Body of pancreas (tissue), 4 donors: Measurements from ENCODE around the gene CCND1. TPM values are rescaled to one million over a fixed set of nuclear protein-coding genes. Genes with fewer than 3 reads are reported as not detected.
"Not testable (repeated sequence)": the region's sequence is repeated elsewhere in the genome, so short reads cannot be mapped to it uniquely, and the experiment has no call there.

ENCODE experiments used
- ATAC-seq: fragments of 150-250 bp; one replicate; pipeline ENCODE4 v1.9.1; 2016
- DNase-seq, 4 donors: peaks; one replicate each; pipeline ENCODE4 v3.0.0-alpha.2; 2019
- H3K27ac ChIP-seq, 4 donors: fragments of 200-600 bp; sonication (generic); 1 replicate in 3 of 4; 2 replicates in 1 of 4; pipeline versions ENCODE4 v1.5.1 to v1.6.1; 2016 to 2019; ENCODE audit warnings: mild to moderate bottlenecking in 1 of 4, mixed read lengths in 1 of 4, moderate library complexity in 1 of 4
- H3K27me3 ChIP-seq, 2 donors: fragments of 200-600 bp; sonication (generic); one replicate each; pipeline ENCODE4 v1.6.0; 2016; ENCODE audit warnings: mild to moderate bottlenecking in 1 of 2
- H3K36me3 ChIP-seq, 2 donors: fragments of 200-600 bp; sonication (generic); replicated peaks in 1 of 2; 2 replicates each; pipeline ENCODE4 v1.5.1; 2016; ENCODE audit warnings: low read depth in 2 of 2; ENCODE audit not compliant: insufficient read depth in 1 of 2
- H3K4me1 ChIP-seq: fragments of 200-600 bp; sonication (generic); one replicate; pipeline ENCODE4 v1.6.0; 2016
- H3K4me3 ChIP-seq, 2 donors: fragments of 200-600 bp; sonication (generic); 1 replicate in 1 of 2; 2 replicates in 1 of 2; pipeline ENCODE4 v1.5.1; 2016 to 2019
- H3K9me3 ChIP-seq, 3 donors: fragments of 200-600 bp; sonication (generic); 1 replicate in 2 of 3; 2 replicates in 1 of 3; pipeline ENCODE4 v1.5.1; 2016
- POLR2A ChIP-seq, 3 donors: fragments of 450-650 bp; IDR thresholded peaks; one replicate each; pipeline ENCODE4 v1.6.1; 2016; ENCODE audit warnings: antibody characterized with exemption in 3 of 3, mild to moderate bottlenecking in 2 of 3
- WGBS, 2 donors: methylation state at CpG; one replicate each; pipeline ENCODE4 v1.1.5; 2017; 5-methylcytosine and 5-hydroxymethylcytosine counted together
- intact Hi-C: fragments of 100-400 bp; cut with DNase I; formaldehyde crosslinking; loops from one replicate; pipeline ENCODE4 v1.15.1; 2023
- total RNA-seq, 2 donors: library from RNA; depleted of rRNA; stranded (reverse); fragments of >200 nt; gene quantifications; one replicate each; pipeline ENCODE4 v1.1.0, GENCODE V29; 2016
- TF ChIP-seq, protein P1 (sequence below), 7 experiments: fragments of 450-650 bp in 4 of 7; fragments of 200-600 bp in 3 of 7; sonication (generic) in 3 of 7; IDR thresholded peaks; one replicate each; pipeline ENCODE4 v1.5.1; 2016 to 2019; ENCODE audit warnings: antibody characterized with exemption in 7 of 7

CCND1 gene
- total RNA-seq, 2 donors from 2014 or later: 90.3 to 201 TPM

DNA sequence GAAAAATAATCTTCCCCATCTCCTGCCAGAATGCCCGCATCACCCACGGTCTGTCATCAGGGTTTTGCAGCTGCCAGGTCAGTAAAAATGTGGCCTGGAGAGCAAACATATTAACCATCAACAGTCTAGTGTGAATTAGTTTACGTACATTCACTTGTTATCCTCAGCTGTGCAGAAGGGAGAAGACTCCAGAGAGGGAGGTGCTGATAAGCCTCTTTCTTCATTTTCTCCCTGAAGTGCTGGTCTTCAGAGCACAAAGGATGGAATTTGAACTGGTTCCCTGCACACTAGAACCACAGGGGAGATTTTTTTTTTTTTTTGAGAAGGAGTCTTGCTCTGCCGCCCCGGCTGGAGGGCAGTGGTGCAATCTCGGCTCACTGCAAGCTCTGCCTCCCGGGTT is 54.6 kb downstream of the CCND1 start:
- 66 to 73% methylated on average over 3 to 7 of the region's 7 CpGs for WGBS, 2 donors
- intact Hi-C loops: loop anchor here (5.0 to 10.0 kb wide), 2 partner anchors 187 to 489 kb away; no protein-coding TSS in a partner anchor
- H3K27me3 ChIP-seq: no peaks in the 10 kb centered on the region

DNA sequence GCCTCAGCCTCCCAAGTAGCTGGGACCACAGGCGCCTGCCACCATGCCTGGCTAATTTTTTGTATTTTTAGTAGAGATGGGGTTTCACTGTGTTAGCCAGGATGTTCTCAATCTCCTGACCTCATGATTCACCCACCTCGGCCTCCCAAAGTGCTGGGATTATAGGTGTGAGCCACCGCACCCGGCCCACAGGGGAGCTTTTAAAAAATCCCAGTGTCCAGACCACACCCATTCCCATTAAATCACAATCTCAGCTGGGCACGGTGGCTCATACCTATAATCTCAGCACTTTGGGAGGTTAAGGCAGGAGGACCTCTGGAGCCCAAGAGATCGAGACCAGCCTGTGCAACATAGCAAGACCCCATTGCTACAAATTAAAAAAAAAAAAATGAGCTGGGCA is 55.0 kb downstream of the CCND1 start:
- not testable (repeated sequence) for H3K9me3 ChIP-seq, H3K27me3 ChIP-seq, H3K4me1 ChIP-seq, H3K4me3 ChIP-seq, DNase-seq, H3K36me3 ChIP-seq, ATAC-seq, H3K27ac ChIP-seq
- 80% methylated on average over 6 of the region's 6 CpGs; no CpG with 5 or more reads in 1 of the 2 donors for WGBS, 2 donors
- intact Hi-C loops: loop anchor here (5.0 to 10.0 kb wide), 2 partner anchors 186 to 489 kb away; no protein-coding TSS in a partner anchor

More for the DNA sequence above, 54.6 kb downstream of the CCND1 start:
- DNase-seq (no peak), ATAC-seq (no peak)
- no peaks in the 10 kb centered on the region for H3K9me3 ChIP-seq
- no peaks in the 10 kb centered on the region for H3K36me3 ChIP-seq
- no peaks in the 10 kb centered on the region for H3K4me1 ChIP-seq
- no peak overlapping the region for H3K4me3 ChIP-seq
- TF ChIP-seq, protein P1, sequence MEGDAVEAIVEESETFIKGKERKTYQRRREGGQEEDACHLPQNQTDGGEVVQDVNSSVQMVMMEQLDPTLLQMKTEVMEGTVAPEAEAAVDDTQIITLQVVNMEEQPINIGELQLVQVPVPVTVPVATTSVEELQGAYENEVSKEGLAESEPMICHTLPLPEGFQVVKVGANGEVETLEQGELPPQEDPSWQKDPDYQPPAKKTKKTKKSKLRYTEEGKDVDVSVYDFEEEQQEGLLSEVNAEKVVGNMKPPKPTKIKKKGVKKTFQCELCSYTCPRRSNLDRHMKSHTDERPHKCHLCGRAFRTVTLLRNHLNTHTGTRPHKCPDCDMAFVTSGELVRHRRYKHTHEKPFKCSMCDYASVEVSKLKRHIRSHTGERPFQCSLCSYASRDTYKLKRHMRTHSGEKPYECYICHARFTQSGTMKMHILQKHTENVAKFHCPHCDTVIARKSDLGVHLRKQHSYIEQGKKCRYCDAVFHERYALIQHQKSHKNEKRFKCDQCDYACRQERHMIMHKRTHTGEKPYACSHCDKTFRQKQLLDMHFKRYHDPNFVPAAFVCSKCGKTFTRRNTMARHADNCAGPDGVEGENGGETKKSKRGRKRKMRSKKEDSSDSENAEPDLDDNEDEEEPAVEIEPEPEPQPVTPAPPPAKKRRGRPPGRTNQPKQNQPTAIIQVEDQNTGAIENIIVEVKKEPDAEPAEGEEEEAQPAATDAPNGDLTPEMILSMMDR (IDR thresholded peaks at IDR 0.05): no peak
- no peak for TF ChIP-seq POLR2A (IDR thresholded peaks at IDR 0.05)
- no peak overlapping the region for H3K27ac ChIP-seq

DNA sequence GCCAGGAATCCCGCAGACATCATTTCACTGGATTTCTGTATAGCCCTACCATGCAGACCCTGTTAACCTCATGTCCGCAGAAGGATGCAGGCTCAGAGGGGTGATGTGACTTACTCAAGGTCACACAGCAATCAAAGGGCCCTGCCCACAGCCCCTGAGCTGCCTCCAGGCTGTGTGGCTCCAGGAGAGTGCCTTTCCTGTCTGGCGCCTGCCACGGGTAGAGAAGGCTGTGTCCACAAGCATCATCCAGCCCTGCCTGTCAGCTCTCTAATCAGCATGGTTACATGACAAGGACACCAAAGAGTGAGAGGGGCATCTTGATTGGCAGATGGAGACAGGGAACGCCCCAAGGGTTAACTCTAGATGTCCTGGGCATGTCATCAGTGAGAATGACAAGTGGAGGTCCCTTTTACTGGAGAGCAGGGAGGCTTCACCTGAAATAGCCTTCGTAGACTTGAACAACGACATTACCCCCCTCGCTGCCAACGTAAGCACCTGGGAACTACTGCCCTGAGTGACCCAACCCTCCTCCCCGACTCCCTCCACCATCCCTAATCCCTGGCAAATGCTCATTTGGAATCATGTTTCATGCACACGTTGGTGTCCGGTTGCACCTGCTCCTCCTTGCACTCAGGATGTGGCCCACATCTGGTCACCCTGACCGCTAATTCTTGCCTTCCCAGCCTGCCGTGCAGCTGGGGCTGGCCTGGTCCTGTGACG is 56.0 kb downstream of the CCND1 start:
- no peaks in the 10 kb centered on the region for H3K27me3 ChIP-seq
- WGBS, 2 donors: 52 to 54% methylated on average over 10 to 15 of the region's 15 CpGs

DNA sequence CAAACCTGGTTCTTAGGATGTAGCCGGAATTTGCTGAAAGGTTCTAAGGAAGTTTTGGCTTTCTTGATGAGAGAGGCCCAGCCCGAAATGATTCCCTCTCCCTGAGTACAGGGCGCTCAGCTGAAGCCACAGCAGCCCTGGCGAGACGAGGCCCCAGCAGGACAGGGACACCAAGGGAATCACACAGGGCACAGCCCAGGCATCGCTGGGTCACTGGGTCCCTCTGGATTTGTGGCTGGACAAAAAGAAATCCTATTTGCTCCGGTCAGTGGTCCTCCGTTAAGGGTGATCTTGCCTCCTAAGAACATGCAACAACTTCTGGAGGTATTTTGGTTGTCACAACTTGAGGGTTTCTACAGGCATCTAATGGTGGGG is 56.5 kb downstream of the CCND1 start:
- intact Hi-C loops: loop anchor here (5.0 to 10.0 kb wide), 2 partner anchors 185 to 487 kb away; no protein-coding TSS in a partner anchor
- H3K9me3 ChIP-seq: no peaks in the 10 kb centered on the region
- DNase-seq: no peak
- H3K36me3 ChIP-seq: no peaks in the 10 kb centered on the region
- no peak for ATAC-seq
- H3K4me3 ChIP-seq: no peak overlapping the region
- no peak overlapping the region for H3K27ac ChIP-seq
- WGBS, 2 donors: 79 to 83% methylated on average over 2 to 8 of the region's 8 CpGs
- no peaks in the 10 kb centered on the region for H3K4me1 ChIP-seq
- TF ChIP-seq, protein P1 (IDR thresholded peaks at IDR 0.05): no peak
- no peak for TF ChIP-seq POLR2A (IDR thresholded peaks at IDR 0.05)
- no peaks in the 10 kb centered on the region for H3K27me3 ChIP-seq

More for the DNA sequence above, 56.0 kb downstream of the CCND1 start:
- ATAC-seq: no peak
- Histone ChIP-seq H3K9me3 (no peaks in the 10 kb centered on the region), H3K27ac (no peak overlapping the region), H3K4me1 (no peaks in the 10 kb centered on the region), H3K36me3 (no peaks in the 10 kb centered on the region), H3K4me3 (no peak overlapping the region)
- intact Hi-C loops: loop anchor here (5.0 to 10.0 kb wide), 2 partner anchors 185 to 488 kb away; no protein-coding TSS in a partner anchor
- TF ChIP-seq POLR2A (IDR thresholded peaks at IDR 0.05): no peak
- TF ChIP-seq, protein P1 (IDR thresholded peaks at IDR 0.05): no peak
- no peak for DNase-seq

DNA sequence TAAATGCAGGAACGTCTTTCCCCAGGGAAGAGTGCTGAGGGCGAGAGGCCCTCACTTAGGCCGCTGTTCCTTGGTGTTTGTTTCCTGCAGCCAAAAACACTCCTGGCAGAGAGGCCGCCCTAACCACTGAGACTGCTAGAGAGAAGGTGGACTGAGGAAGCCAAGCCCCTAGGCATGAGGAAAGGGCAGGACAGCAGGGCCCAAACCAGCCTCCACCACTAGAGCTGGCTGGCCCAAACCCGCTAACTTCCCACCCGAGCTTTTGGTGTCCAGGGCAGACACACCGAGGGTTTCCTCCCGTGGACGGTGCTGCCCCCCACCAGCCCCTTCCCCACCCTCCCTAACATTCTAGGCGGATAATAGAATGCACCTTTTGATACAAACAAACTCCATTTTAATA is 56.9 kb downstream of the CCND1 start:
- Histone ChIP-seq H3K27ac (no peak overlapping the region), H3K36me3 (no peaks in the 10 kb centered on the region), H3K4me3 (no peak overlapping the region), H3K4me1 (no peaks in the 10 kb centered on the region), H3K9me3 (no peaks in the 10 kb centered on the region), H3K27me3 (no peaks in the 10 kb centered on the region)
- DNase-seq (no peak), ATAC-seq (no peak)
- intact Hi-C loops: loop anchor here (5.0 to 10.0 kb wide), 2 partner anchors 184 to 487 kb away; no protein-coding TSS in a partner anchor
- TF ChIP-seq, protein P1 (IDR thresholded peaks at IDR 0.05): no peak
- no peak for TF ChIP-seq POLR2A (IDR thresholded peaks at IDR 0.05)
- WGBS, 2 donors: 65 to 79% methylated on average over 9 to 10 of the region's 10 CpGs
